Measurements from ENCODE around the gene DNMT3B. TPM values are rescaled to one million over a fixed set of nuclear protein-coding genes. Genes with fewer than 3 reads are reported as not detected.

DNMT3B gene
- total and polyA plus RNA-seq, 9 of the 15 experiments (the other 6 are each of a cell fraction or from before 2014, with no cell fraction given) = 9.3 to 74.8 (median 49.1) TPM

DNA sequence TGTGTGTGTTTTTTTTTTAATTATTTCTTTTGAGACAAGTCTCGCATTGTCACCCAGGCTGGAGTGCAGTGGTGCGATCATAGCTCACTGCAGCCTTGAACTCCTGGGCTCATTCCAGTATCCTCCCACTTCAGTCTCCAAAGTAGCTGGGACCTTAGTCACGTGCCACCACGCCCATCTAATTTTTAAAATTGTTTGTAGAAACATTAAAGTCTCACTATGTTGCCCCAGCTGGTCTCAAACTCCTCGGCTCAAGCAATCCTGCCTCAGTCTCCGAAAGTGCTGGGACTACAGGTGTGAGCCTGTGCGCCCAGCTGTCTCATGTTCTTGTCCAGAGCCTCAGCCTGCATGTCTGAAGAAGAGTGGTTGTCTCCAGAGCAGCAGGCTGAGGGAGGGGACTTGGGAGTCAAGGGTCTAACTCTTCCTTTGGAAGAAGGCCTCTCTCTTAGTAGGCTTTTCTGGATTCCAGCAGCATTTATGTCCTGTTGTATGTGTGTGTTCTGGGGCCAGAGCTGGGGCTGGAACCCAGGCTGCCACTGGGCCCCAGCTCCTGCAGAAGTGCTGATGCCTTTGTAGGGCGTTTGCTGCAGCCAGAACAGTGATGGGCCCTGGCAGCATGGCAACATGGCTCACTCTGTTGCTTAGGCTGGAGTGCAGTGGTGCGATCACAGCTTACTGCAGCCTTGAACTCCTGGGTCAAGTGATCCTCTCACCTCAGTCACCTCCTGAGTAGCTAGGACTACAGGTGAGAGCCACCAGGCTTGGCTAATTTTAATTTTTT, 5.4 kb downstream of the DNMT3B start:
- H3K4me3 ChIP-seq = no peak overlapping the region
- H3K79me2 ChIP-seq (ENCODE audit: control insufficient read depth, insufficient read depth, low read length) = peaks cover 90% of the 10 kb centered on the region
- no peaks in the 10 kb centered on the region for H3K9me3 ChIP-seq (replicated peaks; ENCODE audit: control insufficient read depth, insufficient read depth, low read depth, low read length)
- no peak overlapping the region for H2AFZ ChIP-seq (ENCODE audit: low read depth, low read length)
- intact Hi-C loops (cut with micrococcal nuclease) (no loop called here), in situ Hi-C loops (cut with MboI) (no loop called here)
- ChIA-PET CTCF (ENCODE audit: low intra/inter-chr PET ratio) (no interaction called here), POLR2A (interaction anchor here (0.6 to 3.6 kb wide), 6 partner anchors 9 to 620 kb away, joined by 3 to 11 read pairs (median 4); partner anchors contain the start of gene C20orf203)
- peaks cover 23 to 33% of the 10 kb centered on the region in 2 experiments; a peak in 4 of 5 replicates for H3K4me1 ChIP-seq (replicated peaks in 1 of 2; ENCODE audit: control insufficient read depth in 2 of 2, insufficient read depth in 2 of 2, low read length in 2 of 2)
- H3K27me3 ChIP-seq (ENCODE audit: control insufficient read depth in 2 of 2, insufficient read depth in 2 of 2, low read length in 2 of 2) = no peaks in the 10 kb centered on the region
- ATAC-seq = no peak
- H3K36me3 ChIP-seq (ENCODE audit: control insufficient read depth, insufficient read depth, low read length) = peaks cover 62% of the 10 kb centered on the region
- H4K20me1 ChIP-seq (replicated peaks; ENCODE audit: control insufficient read depth, insufficient read depth, low read length) = peaks cover 7% of the 10 kb centered on the region
- FAIRE-seq = no peak
- BruUV-seq (replicated peaks) = no TSS peak
- H3K9ac ChIP-seq (ENCODE audit: insufficient read depth in 1 of 2, low read depth in 2 of 2, low read length in 2 of 2) = 0 out of 4 replicates have a peak overlapping the region, but pooled peaks of 1 of the 2 experiments have one; percentile 18
- no peak for DNase-seq (ENCODE audit: extremely low read depth in 1 of 4, low spot score in 3 of 4)
- WGBS (ENCODE audit: insufficient coverage, low coverage, missing lambda C conversion rate) = 84% methylated on average over 9 of the region's 9 CpGs
- H3K9me1 ChIP-seq (ENCODE audit: control insufficient read depth, insufficient read depth, low read length) = no peaks in the 10 kb centered on the region
- no peak overlapping the region; the same call in 2 of the 3 replicates for H3K27ac ChIP-seq (ENCODE audit: extremely low read depth, low read depth, low read length)
- no peak overlapping the region for H3K4me2 ChIP-seq (ENCODE audit: insufficient read depth, low read length)
- TF ChIP-seq ZNF140 (CRISPR knock-in tag; IDR thresholded peaks at IDR 0.05) (no peak), SIN3A (IDR thresholded peaks at IDR 0.05; ENCODE audit: borderline replicate concordance in 2 of 2, control insufficient read depth in 1 of 2, low read depth in 2 of 2, low read length in 2 of 2) (no peak), BRD9 (IDR thresholded peaks at IDR 0.05; ENCODE audit: low read depth, partially characterized antibody) (no peak), NFXL1 (CRISPR knock-in tag; IDR thresholded peaks at IDR 0.05) (no peak), RBM25 (IDR thresholded peaks at IDR 0.05; ENCODE audit: low read depth, low read length, severe bottlenecking) (no peak), PHF20 (IDR thresholded peaks at IDR 0.05; ENCODE audit: partially characterized antibody) (no peak), HDAC6 (IDR thresholded peaks at IDR 0.05; ENCODE audit: low read depth, low read length) (no peak), DNMT1 (IDR thresholded peaks at IDR 0.05) (no peak), NR2F6 (CRISPR knock-in tag; IDR thresholded peaks at IDR 0.05) (no peak), FOXK1 (CRISPR knock-in tag; IDR thresholded peaks at IDR 0.05; ENCODE audit: borderline replicate concordance) (no peak), HMG20B (CRISPR knock-in tag; IDR thresholded peaks at IDR 0.05) (no peak), SMAD1 (IDR thresholded peaks at IDR 0.05; ENCODE audit: low read depth, low read length, partially characterized antibody) (no peak), HMGN3 (IDR thresholded peaks at IDR 0.05; ENCODE audit: borderline replicate concordance, extremely low read depth, insufficient read length, low read depth, low read length) (no peak), ZNF347 (CRISPR knock-in tag; IDR thresholded peaks at IDR 0.05; ENCODE audit: low read depth) (no peak), TARDBP (IDR thresholded peaks at IDR 0.05) (no peak)
- TF ChIP-seq, protein P1, sequence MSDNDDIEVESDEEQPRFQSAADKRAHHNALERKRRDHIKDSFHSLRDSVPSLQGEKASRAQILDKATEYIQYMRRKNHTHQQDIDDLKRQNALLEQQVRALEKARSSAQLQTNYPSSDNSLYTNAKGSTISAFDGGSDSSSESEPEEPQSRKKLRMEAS (CRISPR knock-in tag; IDR thresholded peaks at IDR 0.05) = 0 out of 2 replicates have a peak, but pooled peaks have one; percentile 15
- TF ChIP-seq, protein P2, sequence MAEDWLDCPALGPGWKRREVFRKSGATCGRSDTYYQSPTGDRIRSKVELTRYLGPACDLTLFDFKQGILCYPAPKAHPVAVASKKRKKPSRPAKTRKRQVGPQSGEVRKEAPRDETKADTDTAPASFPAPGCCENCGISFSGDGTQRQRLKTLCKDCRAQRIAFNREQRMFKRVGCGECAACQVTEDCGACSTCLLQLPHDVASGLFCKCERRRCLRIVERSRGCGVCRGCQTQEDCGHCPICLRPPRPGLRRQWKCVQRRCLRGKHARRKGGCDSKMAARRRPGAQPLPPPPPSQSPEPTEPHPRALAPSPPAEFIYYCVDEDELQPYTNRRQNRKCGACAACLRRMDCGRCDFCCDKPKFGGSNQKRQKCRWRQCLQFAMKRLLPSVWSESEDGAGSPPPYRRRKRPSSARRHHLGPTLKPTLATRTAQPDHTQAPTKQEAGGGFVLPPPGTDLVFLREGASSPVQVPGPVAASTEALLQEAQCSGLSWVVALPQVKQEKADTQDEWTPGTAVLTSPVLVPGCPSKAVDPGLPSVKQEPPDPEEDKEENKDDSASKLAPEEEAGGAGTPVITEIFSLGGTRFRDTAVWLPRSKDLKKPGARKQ (CRISPR knock-in tag; IDR thresholded peaks at IDR 0.05) = no peak
- TF ChIP-seq, protein P3, sequence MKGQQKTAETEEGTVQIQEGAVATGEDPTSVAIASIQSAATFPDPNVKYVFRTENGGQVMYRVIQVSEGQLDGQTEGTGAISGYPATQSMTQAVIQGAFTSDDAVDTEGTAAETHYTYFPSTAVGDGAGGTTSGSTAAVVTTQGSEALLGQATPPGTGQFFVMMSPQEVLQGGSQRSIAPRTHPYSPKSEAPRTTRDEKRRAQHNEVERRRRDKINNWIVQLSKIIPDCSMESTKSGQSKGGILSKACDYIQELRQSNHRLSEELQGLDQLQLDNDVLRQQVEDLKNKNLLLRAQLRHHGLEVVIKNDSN (CRISPR knock-in tag; IDR thresholded peaks at IDR 0.05) = 0 out of 2 replicates have a peak, but pooled peaks have one; percentile 26

Measured in K562 (cell line).